NCI-H2107 treated with DMSO at 0.1 percent for 48 hours (cell line): ENCODE results near the gene TSPAN2.
A peak's percentile ranks its signal among the peaks of the same experiment; 100 is the strongest.

ENCODE experiments used
- DNase-seq: peaks from one replicate; lab custom pipeline; 2025; ENCODE audit not compliant: unreplicated experiment; lab: John Stamatoyannopoulos, UW

TSPAN2 gene

GRCh38 chr1:115089420-115090185, at the start of gene TSPAN2:
TSS of gene TSPAN2 (minus strand) at chr1:115089503. CDS start at chr1:115089432, 71 bp downstream.
- DNase-seq: no peak

- peak; percentile 91 for DNase-seq
These were observed 49.7 kb upstream of the TSPAN2 start for GRCh38 chr1:115138973-115139372.

GRCh38 chr1:115138271-115138670, 49.0 kb upstream of the TSPAN2 start:
- DNase-seq: no peak

GRCh38 chr1:115137191-115137590, 47.9 kb upstream of the TSPAN2 start:
- DNase-seq: no peak

GRCh38 chr1:115136706-115137105, 47.4 kb upstream of the TSPAN2 start:
- no peak for DNase-seq

GRCh38 chr1:115136106-115136505, 46.8 kb upstream of the TSPAN2 start:
- DNase-seq: no peak

- no peak for DNase-seq
These were observed 46.4 kb upstream of the TSPAN2 start for GRCh38 chr1:115135681-115136080.

- no peak for DNase-seq
These were observed 45.7 kb upstream of the TSPAN2 start for GRCh38 chr1:115134850-115135480.

GRCh38 chr1:115134231-115134630, 44.9 kb upstream of the TSPAN2 start:
- no peak for DNase-seq

- no peak for DNase-seq
These were observed 44.1 kb upstream of the TSPAN2 start for GRCh38 chr1:115133440-115133839.

GRCh38 chr1:115130786-115131185, 41.5 kb upstream of the TSPAN2 start:
- no peak for DNase-seq

GRCh38 chr1:115129071-115129640, 39.9 kb upstream of the TSPAN2 start:
- DNase-seq: no peak

- no peak for DNase-seq
These were observed 38.2 kb upstream of the TSPAN2 start for GRCh38 chr1:115127539-115127938.

- no peak for DNase-seq
These were observed 37.2 kb upstream of the TSPAN2 start for GRCh38 chr1:115126516-115126915.

- no peak for DNase-seq
These were observed 33.8 kb upstream of the TSPAN2 start for GRCh38 chr1:115123116-115123515.

- no peak for DNase-seq
These were observed 32.5 kb upstream of the TSPAN2 start for GRCh38 chr1:115121793-115122192.

GRCh38 chr1:115120296-115120695, 31.0 kb upstream of the TSPAN2 start:
- DNase-seq: no peak

- no peak for DNase-seq
These were observed 29.3 kb upstream of the TSPAN2 start for GRCh38 chr1:115118611-115119010.

- no peak for DNase-seq
These were observed 28.8 kb upstream of the TSPAN2 start for GRCh38 chr1:115118086-115118485.

GRCh38 chr1:115117298-115117697, 28.0 kb upstream of the TSPAN2 start:
- no peak for DNase-seq

- DNase-seq: no peak
These were observed 27.2 kb upstream of the TSPAN2 start for GRCh38 chr1:115116512-115116911.

GRCh38 chr1:115115521-115116161, 26.3 kb upstream of the TSPAN2 start:
- no peak for DNase-seq
